A673 (cell line): ENCODE data around the gene CCDC183.

Experiments used
- CTCF ChIP-seq: fragments of 300-800, 200-600 bp; sonication (generic); conservative IDR thresholded peaks from 2 replicates; pipeline ENCODE4 v1.5.1; 2017; ENCODE audit warnings: low read depth, mild to moderate bottlenecking, antibody characterized with exemption, low read length, moderate library complexity, mixed read lengths
- EZH2 ChIP-seq: fragments of 200-600 bp; sonication (generic); IDR thresholded peaks from 2 replicates; pipeline ENCODE4 v1.6.1; 2017; ENCODE audit warnings: borderline replicate concordance, low read depth, mild to moderate bottlenecking, mixed read lengths, antibody characterized with exemption, low read length; ENCODE audit not compliant: poor library complexity, severe bottlenecking

GRCh38 chr9:136807281-136808074, 11.3 kb downstream of the CCDC183 start, which contains the start of gene RABL6:
- TF ChIP-seq CTCF (no peak), EZH2 (no peak)
